ENCODE measurements around the gene TRPV6.

- TF ChIP-seq POLR2A (IDR thresholded peaks at IDR 0.05) = no peak
- TF ChIP-seq, protein P1, sequence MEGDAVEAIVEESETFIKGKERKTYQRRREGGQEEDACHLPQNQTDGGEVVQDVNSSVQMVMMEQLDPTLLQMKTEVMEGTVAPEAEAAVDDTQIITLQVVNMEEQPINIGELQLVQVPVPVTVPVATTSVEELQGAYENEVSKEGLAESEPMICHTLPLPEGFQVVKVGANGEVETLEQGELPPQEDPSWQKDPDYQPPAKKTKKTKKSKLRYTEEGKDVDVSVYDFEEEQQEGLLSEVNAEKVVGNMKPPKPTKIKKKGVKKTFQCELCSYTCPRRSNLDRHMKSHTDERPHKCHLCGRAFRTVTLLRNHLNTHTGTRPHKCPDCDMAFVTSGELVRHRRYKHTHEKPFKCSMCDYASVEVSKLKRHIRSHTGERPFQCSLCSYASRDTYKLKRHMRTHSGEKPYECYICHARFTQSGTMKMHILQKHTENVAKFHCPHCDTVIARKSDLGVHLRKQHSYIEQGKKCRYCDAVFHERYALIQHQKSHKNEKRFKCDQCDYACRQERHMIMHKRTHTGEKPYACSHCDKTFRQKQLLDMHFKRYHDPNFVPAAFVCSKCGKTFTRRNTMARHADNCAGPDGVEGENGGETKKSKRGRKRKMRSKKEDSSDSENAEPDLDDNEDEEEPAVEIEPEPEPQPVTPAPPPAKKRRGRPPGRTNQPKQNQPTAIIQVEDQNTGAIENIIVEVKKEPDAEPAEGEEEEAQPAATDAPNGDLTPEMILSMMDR (IDR thresholded peaks at IDR 0.05) = no peak
Observed at GRCh38 chr7:142871260-142872105, 14.1 kb downstream of the TRPV6 start.
